Activated CD4-positive, alpha-beta T cell treated with anti-CD3 and anti-CD28 coated beads, Interleukin-2, amount 50 U/mL, for 16 hours (primary cell): ENCODE results near the gene KCNMA1.
"Not testable (repeated sequence)": the region's sequence is repeated elsewhere in the genome, so short reads cannot be mapped to it uniquely, and the experiment has no call there.

Experiments
- DNase-seq: peaks from one replicate; pipeline ENCODE4 v3.0.0-alpha.2; 2020

Gene KCNMA1

DNA sequence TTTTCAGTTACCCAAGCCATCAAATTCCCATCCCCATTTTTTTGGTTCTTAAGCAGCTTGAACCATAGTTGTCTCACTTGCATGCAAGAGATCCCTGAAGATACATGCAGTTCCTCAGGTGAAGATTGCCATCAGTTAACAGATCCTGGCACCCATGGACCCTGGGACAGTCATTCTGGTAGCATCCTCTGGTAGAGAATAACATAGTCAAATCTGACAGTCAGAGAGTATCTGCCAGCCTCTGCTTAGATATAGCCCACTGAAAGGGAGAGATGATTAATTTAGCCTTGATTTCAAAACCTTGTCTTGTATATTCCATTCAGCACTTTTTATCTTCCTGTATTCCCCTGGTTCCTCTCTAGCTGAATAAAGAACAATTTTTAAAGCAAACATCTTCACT, 280.4 kb downstream of the KCNMA1 start:
- DNase-seq = no peak

DNA sequence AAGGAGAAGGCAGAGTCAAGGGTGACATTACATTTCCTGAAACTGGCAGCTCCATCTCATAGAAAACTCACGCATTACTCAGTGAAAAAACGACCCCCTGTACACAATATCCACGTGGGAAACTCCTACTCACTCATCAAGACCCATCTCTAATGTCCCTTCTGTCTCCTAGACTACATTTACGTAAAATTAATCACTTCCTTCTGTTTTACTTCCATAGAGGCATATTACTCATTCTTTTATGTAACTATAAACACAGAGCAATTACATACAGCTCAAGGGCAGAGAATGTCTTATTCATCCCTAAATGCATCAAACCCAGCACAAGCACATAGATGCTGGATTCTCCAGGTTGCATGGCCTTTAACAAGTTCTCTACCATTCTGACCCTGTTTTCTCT, 281.8 kb downstream of the KCNMA1 start:
- DNase-seq = no peak

DNA sequence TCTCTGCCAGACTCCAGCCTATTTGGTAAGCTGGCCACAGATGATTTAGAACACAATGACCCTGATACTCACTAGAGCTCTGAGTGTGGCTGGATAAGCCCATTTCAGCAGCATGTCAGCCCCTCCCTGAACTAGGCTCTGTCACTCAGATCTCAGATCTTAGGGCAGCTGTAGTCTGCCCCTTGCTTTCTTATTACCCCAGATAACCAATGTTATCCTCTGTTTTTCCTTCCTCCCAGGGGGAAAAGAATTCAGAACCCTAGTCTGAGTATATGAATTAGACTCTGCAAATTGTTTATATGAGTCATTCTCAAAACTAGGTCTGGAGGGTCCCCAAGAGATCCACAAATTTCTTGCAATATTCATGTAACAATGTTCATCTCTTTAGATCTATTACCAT, 286.2 kb downstream of the KCNMA1 start:
- no peak for DNase-seq

DNA sequence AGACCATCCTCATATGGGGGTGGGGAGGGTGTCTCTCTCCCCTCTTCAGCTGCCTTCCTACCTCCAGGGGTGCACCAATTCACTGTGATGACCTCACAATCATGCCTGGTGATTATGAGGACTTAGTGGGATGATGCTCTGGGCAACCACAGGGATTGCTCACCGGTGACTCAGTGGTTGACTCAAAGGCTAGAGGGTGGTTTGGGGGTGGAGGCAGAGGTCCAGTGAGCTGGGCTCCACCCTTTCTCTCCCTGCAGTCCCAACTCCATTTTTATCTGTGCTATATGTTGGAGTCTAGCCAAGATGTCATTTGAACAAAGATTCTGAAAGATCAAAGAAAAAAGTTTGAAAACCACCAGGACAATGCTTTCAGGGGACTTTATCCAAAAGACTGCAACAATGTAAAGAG, 286.9 kb downstream of the KCNMA1 start:
- DNase-seq = peak; percentile 14

DNA sequence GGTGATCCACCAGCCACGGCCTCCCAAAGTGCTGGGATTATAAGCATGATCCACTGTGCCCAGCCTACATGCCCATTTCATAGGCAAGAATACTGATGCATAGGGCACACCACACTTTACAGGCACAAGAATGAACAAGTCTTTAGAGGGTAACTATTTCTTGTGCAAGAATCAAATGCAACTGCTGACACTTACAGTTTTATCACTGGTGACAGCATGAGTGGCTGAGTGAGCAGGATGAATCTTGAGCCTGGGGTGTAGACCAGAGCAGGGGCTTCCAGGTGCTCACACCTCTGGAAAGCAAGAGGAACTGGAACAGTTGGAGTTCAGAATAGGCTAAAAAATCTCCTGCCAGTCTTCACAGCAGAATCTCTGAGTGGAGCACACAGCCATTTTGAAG, 287.5 kb downstream of the KCNMA1 start:
- DNase-seq = no peak

DNA sequence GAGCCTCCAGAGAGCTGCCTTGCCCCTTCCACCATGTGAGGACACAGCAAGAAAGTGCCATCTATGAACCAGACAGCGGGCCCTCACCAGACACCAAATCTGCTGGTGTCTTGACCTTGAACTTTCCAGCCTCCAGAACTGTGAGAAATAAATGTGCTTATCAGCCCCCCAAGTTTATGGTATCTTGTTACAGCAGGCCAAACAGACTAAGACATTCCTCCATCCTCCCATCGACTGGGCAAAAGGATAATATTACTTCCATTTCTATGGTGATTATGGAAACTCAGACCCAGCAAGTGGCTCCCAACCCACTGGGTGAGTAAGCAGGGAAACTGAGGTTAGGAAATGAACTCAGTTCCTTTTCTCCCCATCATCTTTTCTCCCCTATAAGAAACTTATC, 288.4 kb downstream of the KCNMA1 start:
- no peak for DNase-seq

DNA sequence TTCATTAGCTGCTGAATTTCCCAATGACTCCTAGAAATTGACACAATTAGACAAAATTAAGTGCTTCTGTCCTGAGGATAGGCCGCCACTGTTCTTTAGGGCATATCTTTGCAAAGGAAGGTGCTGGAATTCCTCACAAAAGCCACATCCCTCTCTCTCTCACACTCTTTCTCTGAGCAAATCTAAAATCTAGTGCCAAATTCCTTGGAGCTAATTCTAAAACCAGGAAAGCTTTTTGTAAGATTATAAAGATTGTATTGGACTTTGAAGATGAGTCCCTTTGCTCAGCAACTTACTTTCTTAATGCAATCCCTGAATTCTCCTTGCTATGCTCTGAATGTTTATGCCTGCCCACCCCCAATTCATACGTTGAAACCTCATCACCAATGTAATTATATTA, 288.9 kb downstream of the KCNMA1 start:
- no peak for DNase-seq

DNA sequence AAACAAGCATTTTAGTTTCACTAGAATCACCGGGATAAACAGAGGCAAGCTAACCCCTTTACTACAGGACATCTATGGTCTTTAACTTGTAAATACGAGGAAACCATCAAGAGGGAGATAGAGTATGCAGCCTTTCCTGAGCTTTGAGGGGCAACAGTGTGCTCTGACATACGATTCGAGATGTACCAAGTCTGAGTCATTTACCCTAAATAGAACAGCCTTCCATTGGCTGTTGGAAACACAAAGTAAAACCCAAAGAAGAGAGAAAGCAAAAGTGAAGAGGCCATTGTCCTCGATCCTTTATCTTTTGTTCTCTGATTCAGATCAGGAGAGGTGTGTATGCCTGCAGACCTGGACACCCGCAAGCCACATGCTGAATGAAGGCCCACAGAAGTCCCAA, 289.5 kb downstream of the KCNMA1 start:
- no peak for DNase-seq

DNA sequence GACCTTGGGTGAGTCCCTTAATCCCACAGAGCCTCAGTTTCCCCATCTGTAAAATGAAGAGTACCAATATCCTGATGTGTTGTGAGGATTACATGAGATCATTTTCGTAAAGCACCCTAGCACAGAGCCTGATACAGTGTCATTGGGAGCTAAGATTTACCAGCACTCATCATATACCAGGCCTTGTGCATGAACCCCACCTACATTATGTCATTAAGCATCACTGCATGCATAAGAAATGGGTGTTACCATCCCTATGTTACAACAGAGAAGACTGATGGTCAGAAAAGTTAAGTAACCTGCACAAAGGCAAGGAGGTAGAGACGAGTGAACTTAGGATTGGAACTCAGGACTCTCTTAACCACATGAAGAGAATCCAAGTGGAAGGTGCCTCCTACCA, 290.6 kb downstream of the KCNMA1 start:
- no peak for DNase-seq

DNA sequence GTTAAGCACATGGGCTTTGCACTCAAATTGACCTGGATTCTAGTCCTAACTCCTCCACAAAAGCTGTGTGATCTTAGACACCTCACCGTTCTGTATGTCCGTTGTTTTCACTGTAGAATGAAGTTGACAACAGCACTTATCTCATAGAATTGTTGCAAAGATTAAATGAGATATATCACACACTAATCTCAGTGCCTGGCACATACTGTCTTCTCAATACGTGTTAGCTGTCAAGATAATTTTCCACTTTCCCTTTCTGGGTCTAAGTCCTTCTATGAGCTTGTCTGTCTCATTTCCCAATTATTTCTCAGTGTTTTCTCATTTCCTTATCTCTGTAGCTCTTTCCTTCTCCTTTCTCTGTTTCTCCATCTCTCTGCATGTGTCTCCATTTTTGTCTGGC, 296.6 kb downstream of the KCNMA1 start:
- DNase-seq = no peak

DNA sequence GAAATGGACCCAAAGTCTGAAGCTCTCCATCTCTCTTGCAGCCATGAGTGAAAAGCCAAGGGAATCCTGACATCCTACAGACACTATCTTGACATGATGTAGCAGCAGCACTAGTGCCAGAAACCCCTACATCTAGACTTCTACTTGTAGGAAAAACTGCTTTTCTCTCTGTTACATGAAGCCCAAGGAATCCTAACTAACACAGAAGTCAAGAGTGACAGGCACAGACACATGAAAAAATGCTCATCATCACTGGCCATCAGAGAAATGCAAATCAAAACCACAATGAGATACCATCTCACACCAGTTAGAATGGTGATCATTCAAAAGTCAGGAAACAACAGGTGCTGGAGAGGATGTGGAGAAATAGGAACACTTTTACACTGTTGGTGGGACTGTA, 297.7 kb downstream of the KCNMA1 start:
- not testable (repeated sequence) for DNase-seq

DNA sequence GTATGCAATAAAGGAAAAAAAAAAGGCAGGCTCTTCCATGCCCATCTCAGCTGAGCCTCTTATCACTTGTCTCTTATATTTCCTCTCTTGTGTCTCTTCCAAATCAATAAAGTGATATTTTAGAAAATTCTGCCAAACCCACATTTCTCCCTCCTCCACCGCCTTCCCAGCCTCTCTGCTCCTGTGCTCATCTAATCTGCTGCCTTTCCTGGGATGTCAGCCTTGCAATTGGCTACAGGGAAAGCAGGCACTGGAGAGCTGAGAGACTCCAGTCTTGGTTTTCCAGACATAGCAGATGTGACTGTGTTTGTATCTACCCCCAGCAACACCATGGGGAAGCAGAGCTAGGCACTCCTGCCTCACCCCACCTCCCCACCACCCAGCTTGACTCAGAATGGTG, 298.4 kb downstream of the KCNMA1 start:
- no peak for DNase-seq

DNA sequence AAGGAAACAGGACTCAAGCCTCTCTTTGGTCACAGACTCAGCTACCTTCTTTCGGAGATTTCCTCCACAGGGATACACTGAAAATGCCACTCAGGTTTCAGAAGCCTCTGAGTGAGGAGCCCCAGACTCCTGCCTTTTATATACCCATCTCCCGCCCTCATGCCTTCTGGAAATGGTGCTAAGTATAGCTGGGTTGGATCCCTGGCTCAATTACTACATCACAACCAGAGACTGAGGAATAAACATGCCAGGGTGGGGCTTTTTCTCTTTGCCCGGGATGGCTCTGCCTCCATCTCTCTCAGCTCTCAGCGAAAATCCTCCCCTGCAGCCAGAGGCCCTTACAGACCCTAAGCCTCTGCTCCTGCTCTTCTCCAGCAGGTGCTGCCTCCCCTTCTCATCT, 299.5 kb downstream of the KCNMA1 start:
- DNase-seq = no peak

DNA sequence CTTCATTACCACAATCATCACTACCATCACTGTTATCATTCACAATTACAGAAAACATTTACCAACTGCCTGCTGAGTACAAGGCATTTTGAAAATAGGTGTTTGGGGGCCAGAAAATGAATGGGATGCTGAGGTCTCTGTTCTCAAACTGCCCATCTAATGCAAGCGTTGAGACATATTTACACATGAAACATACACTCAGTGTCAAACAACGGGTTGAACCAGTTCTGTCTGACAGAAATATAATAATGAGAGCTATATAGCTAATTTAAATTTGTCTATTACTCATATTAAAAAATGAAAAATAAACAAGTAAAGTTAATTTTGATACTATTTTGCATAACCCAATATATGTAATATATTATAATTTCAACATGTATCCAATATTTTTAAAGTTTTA, 303.1 kb downstream of the KCNMA1 start:
- DNase-seq = no peak

DNA sequence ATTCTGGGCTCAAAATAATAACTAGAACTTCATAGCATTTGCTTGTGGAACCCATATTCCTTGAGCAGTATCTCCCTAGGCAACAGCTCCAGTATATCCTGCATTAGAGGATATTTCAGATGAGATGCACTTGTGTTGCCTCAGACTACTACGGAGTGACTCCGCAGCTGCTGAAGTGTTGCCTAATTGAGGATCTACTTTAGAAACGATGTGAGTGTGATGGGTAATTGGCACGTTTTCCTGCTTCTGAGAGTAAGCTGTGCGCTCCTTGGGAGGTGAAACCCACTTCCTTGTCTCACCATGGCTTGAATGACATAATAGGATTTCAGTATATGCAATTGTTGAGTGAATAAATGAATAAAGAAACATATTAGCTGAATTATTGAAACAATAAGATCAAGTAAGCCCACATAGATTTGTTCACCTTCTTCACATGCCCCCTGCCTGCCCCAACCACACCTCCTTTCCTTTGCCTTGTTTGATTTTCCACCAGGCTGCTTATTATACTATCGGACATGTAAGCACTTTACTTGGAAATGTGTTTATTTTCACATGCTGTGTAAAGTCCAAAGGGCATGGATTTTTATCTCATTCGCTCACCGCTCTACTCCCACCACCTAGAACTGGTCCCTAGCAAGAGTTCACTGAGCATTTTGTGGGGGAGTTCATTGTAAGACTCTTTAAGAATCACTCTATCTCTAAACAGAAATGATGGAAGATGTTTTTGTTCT, 303.8 kb downstream of the KCNMA1 start:
- no peak for DNase-seq

DNA sequence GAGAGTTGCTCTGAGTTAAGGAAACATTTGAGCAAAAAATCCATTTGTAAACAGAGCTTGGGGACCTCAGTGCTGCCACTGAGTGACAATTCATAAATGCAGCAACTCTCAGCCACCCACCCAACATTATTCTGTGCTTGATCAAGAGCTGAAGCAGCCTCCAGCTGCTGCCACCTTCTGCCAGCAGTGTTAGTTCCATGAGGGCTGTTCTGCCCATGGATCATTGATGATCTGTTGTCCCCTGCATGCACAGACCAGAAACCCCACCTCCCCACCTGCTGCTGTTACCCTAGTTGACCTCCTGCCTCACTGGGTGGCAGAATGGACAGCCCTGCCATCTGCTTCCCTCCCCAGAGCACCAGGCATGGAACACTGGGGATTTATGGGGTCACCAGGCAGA, 305.4 kb downstream of the KCNMA1 start:
- DNase-seq = no peak

DNA sequence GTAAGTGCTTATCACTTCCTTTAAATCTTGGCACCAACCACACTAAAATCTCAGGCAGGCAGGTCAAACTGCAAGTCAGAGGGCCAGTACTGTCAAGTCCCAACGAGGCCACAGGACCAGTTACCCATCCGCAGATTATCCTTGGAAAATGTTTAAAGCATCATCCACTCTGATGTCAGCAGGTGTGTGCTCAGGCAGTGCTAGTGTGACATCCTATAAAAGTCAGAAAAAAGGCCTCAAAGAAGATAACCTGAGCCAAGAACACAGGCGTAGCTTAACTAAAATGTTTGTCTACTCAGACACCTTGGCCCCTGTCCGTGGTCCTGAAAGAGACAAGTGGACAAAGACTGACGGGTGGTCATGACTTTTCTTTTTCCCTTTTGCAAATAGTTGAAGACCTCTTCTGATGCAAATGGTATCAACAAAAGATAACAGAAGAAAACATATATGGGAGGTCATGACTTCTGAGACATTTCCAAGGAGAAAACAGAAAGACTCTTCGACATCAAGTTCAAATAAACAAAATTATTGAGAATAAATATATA, 309.3 kb downstream of the KCNMA1 start:
- DNase-seq = no peak

DNA sequence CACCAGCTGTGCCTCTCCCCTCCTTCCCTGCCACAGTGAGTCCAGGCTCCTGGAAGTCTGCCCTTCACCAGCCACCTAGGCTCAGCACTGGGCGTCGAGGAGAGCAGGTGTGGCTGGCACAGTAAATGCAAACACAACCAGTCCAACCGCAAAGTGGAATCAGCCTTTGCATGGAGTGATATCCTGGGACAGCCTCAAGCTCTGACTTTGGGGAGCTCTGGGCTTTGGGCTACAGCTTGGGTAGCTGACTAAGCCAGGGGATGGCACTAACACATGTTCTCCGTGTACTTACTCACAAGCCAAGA, 312.4 kb downstream of the KCNMA1 start:
- DNase-seq = no peak

DNA sequence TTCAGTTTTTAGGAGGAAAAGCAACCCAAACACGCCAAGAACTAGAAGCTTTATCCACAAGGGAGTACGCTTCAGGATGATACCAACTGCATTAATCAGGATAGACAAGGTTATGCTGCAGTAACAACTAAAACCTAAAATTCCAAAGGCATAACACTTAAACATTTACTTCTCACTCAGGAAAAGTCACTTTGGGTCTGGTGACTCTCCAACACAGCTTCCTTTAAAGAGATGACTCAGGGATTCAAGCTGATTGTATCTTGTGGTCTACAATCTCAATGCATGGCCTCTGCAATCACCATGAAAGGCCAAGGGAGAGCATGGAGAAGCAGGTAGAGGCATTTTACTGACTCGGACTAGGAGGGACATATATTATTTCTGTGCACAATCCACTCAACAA, 315.8 kb downstream of the KCNMA1 start:
- no peak for DNase-seq

DNA sequence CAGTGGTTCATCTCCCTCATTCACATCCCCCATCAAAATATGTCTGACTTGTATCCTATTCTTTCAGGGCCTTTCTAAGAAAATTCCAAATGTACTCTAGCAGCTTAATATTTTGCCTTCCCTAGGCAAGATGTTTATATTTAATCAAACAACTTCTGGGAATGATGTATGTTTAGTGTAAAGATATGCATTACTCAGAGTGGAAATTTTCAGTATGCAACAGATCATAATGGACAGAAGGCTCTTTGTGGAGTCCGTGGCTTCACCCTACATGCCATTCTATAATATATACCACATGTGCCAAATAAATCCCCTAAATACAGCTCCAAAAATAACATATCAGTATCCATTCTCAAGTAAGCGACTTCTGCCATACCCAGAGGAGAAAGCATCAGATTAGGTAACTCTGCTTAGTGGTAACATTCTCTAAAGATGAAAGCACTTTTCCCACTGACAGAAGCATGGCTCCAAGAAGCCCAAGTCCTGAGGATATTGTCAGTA, 316.6 kb downstream of the KCNMA1 start:
- DNase-seq = no peak

DNA sequence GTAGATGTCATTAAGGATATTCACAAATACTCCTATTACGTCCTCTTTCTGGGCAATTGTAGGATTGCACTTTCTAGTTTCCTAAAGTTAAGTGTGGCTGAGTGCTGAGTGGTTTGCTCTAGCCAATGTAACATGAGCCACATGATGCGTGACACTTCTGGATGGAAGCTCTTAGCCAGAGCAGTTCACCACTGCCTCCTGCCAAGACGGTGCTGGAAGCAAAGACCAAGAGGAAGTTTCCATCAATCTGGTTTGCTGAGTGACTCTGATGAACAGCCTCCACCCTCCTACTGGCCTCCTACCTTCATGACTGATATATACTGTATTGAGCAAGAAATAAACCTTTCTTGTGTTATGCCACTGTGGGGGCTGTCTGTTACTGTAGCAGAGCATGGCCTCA, 318.1 kb downstream of the KCNMA1 start:
- no peak for DNase-seq

DNA sequence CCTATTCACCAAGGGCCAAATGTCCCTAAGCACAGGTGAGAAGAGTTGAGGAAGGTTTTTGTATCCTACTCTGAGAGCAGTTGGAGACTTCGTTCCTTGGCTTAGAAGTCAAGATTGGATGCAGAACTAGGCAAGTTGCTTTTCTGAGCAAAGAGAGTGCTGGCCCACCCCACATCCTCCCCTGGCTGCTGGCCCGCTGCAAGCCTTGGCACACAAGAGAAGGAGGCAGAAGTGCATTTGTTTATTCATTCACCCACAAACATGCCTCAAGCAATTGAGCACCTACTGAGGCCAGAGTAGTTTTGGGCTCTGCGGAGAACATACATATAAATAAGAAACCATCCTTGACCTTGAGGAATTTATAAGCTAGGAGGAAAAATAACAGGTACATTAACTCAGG, 318.9 kb downstream of the KCNMA1 start:
- no peak for DNase-seq

DNA sequence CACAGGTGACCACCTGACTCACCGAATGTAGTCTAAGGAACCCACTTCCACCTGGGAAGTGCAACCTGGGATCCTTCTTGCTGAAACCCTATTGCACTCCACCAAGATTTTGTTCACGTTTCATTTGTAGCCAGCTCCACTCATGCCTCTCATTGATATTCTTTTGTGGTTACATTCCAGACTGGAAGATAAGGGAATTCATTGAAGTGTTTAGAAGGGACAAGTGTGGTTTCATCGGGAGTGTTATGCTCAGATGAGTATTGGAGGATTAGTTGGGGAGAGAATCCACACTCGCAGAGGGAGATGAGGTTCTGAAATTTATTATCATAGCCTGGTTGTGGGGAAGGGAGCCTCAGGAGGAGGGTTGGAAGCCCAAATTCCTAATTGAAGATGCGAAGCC, 320.4 kb downstream of the KCNMA1 start:
- no peak for DNase-seq

DNA sequence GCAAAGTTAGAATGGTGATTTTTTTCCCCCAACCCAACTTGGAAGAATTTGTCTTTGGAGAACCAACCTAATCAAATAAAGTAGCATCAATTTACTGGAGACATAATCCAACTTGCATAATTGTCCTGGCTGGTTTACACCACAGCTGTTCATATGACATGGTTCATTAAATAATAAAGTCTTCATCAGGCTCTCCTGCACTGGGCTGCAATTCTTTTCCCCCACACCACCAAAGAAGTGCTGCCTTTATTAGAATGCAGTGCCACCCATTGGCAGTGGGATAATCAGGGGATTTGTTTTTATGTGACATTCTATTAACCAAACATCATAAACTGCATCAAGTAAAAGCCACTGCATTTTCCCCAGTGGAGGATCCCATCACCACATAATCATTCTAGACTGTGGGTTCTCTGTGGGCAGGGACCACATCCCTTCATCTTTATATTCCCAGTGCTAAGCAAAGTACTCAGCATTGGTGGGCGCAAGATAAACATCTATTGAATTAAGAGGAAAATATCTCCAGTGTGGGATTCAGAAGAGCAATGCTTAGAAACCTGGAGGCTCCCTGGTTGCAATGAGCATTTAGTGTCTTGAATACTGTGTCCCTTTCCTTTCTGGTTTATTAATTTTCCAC, 322.0 kb downstream of the KCNMA1 start:
- DNase-seq = no peak
